Glutamatergic neuron (in vitro differentiated cells): ENCODE data around the gene MARK2. TPM values are rescaled to one million over a fixed set of nuclear protein-coding genes. Genes with fewer than 3 reads are reported as not detected.

Source experiments
- DNase-seq: peaks from one replicate; pipeline ENCODE4 v3.0.0; 2022
- H3K27ac Mint-ChIP-seq: one replicate; pipeline ENCODE4 v1.8.0; 2020; ENCODE audit warnings: mild to moderate bottlenecking, mixed read lengths, inconsistent platforms; ENCODE audit not compliant: unreplicated experiment
- H3K27me3 Mint-ChIP-seq: one replicate; pipeline ENCODE4 v1.8.0; 2020; ENCODE audit warnings: mild to moderate bottlenecking, moderate library complexity, mixed read lengths, inconsistent platforms; ENCODE audit not compliant: unreplicated experiment
- H3K36me3 Mint-ChIP-seq: one replicate; pipeline ENCODE4 v1.8.0; 2020; ENCODE audit warnings: mild to moderate bottlenecking, mixed read lengths, inconsistent platforms; ENCODE audit not compliant: unreplicated experiment
- H3K4me1 Mint-ChIP-seq: one replicate; pipeline ENCODE4 v1.8.0; 2020; ENCODE audit warnings: mild to moderate bottlenecking, low read depth, mixed read lengths, inconsistent platforms; ENCODE audit not compliant: unreplicated experiment
- H3K4me3 Mint-ChIP-seq: one replicate; pipeline ENCODE4 v1.8.0; 2020; ENCODE audit warnings: mild to moderate bottlenecking, mixed read lengths, inconsistent platforms; ENCODE audit not compliant: unreplicated experiment
- H3K9me3 Mint-ChIP-seq: one replicate; pipeline ENCODE4 v1.8.0; 2020; ENCODE audit warnings: mild to moderate bottlenecking, moderate library complexity, mixed read lengths, inconsistent platforms; ENCODE audit not compliant: unreplicated experiment
- total RNA-seq: library from RNA; stranded (reverse); fragmentation: NEBNext Ultra II Directional; extraction: Animal tissue kit (Norgen Biotek cat#: 25700); gene quantifications from one replicate; pipeline ENCODE4 v1.2.1, GENCODE V29; 2021; ENCODE audit not compliant: unreplicated experiment
- TF ChIP-seq, protein P1 (sequence below): fragments of 200-600 bp; sonication (generic); IDR thresholded peaks from one replicate; pipeline ENCODE4 v1.5.0; 2021; ENCODE audit not compliant: partially characterized antibody, unreplicated experiment

Gene MARK2
- total RNA-seq, 1 donor from 2014 or later: 76.8 TPM

DNA sequence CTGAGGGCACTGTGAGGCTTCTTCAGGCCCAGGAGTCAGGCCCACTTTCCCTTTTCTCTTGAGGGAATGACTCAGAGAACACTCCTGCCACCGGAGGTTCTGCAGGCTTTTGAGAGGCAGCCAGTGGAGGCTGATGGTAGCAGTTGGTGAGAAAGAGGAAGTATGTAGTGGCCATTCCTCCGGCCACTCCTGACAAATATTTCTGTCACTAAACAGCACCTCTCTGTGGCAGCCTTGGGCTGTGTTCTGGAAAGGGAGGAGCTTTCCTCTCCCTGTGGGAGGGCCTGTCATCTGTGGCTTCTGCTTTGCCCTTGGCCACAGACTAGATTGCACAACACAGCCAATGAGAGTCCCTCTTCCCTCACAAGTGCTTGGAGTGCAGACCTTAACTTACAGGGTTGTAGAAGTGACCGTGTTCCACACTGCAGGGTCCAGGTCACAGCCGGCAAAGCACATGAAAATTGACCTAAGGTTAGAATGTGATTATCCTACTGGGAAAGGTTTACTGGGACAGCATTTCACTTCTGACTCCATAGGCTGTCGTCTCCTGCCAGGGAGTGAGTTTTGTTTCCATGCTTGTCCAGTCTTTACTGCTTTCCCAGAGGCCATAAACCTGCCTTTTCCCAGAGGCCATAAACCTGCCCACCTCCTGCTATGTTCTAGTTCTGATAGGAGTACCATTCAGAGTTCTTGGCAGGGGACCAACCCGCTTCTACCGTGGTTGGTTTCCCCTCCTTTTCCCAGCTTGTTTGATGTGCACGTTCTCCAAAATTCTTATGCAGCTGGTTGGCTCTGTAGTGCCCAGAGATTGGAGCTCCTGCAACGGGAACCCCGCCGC, 33.3 kb downstream of the MARK2 start:
- peak; percentile 62 for DNase-seq
- Mint-ChIP-seq H3K4me3 (no peak overlapping the region), H3K36me3 (no peaks in the 10 kb centered on the region), H3K4me1 (peaks cover 18% of the 10 kb centered on the region), H3K27ac (peak overlapping the region; percentile 78), H3K9me3 (peaks cover 6% of the 10 kb centered on the region), H3K27me3 (peaks cover 8% of the 10 kb centered on the region)
- TF ChIP-seq, protein P1, sequence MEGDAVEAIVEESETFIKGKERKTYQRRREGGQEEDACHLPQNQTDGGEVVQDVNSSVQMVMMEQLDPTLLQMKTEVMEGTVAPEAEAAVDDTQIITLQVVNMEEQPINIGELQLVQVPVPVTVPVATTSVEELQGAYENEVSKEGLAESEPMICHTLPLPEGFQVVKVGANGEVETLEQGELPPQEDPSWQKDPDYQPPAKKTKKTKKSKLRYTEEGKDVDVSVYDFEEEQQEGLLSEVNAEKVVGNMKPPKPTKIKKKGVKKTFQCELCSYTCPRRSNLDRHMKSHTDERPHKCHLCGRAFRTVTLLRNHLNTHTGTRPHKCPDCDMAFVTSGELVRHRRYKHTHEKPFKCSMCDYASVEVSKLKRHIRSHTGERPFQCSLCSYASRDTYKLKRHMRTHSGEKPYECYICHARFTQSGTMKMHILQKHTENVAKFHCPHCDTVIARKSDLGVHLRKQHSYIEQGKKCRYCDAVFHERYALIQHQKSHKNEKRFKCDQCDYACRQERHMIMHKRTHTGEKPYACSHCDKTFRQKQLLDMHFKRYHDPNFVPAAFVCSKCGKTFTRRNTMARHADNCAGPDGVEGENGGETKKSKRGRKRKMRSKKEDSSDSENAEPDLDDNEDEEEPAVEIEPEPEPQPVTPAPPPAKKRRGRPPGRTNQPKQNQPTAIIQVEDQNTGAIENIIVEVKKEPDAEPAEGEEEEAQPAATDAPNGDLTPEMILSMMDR: no peak

DNA sequence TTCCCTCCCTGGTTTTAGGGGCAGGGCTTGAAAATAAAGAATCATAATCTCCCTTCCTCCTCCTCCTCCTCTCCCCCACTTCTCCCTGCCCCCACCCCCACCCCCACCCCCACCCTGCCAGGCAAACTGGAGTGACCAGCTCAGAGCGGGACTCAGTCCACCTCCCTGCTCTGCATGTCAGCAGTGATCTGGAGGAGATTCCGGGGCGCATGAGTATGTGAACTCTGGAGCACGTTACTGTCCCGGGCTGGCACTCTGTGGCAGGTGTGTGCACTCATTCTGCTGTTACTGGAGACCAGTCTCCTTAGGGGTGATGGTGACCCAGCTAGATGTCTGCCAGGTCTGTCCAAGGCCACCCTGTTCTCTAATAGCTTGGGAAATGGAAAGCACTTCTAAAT, 33.9 kb downstream of the MARK2 start:
- no peaks in the 10 kb centered on the region for H3K36me3 Mint-ChIP-seq
- no peak overlapping the region for H3K27ac Mint-ChIP-seq
- H3K27me3 Mint-ChIP-seq: peaks cover 8% of the 10 kb centered on the region
- H3K4me1 Mint-ChIP-seq: peaks cover 19% of the 10 kb centered on the region
- peaks cover 6% of the 10 kb centered on the region for H3K9me3 Mint-ChIP-seq
- TF ChIP-seq, protein P1: no peak
- no peak for DNase-seq
- no peak overlapping the region for H3K4me3 Mint-ChIP-seq

DNA sequence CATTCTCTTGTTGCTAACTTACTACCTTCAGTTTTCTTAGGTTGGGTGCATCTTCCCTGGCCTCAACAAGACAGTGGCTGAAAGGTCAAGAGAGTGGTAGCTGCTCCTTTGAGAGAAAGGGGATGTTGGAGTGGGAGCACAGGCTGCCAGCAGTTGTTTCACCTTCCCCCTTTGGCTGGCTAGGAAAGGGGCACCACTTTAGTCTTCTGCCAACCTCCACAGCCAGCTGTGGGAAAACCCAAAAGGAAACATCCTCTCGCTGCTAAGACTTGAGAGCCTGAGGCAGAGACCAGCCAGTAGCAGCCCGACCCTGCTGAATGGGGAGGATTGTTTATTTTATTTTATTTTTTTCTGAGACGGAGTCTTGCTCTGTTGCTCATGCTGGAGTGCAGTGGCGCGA, 34.4 kb downstream of the MARK2 start:
- Mint-ChIP-seq H3K27ac (no peak overlapping the region), H3K36me3 (no peaks in the 10 kb centered on the region), H3K27me3 (peaks cover 7% of the 10 kb centered on the region), H3K4me3 (no peak overlapping the region), H3K9me3 (peaks cover 6% of the 10 kb centered on the region), H3K4me1 (peaks cover 22% of the 10 kb centered on the region)
- DNase-seq: no peak
- TF ChIP-seq, protein P1: no peak

DNA sequence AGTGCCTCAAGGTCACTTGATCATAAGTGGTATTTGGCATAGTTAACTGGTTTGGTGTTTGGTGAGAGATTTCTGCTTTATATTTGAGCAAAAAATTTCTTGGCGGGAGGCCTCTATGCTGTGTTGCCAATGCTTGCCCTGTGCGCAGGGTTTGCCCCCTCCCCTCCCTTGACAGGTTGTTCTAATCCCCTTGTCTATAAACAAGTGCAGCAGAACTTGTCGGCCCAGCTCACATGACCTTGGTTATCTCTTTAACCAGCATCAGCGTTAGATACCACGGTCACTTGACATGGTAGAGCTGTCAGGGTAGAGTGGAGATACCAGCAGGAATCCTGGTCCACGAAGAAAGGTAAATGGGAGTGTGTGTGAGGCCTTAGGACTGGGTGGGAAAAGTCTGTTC, 35.6 kb downstream of the MARK2 start:
- H3K27me3 Mint-ChIP-seq: peaks cover 6% of the 10 kb centered on the region
- TF ChIP-seq, protein P1: no peak
- no peaks in the 10 kb centered on the region for H3K36me3 Mint-ChIP-seq
- DNase-seq: no peak
- H3K4me3 Mint-ChIP-seq: no peak overlapping the region
- peaks cover 19% of the 10 kb centered on the region for H3K4me1 Mint-ChIP-seq
- peaks cover 6% of the 10 kb centered on the region for H3K9me3 Mint-ChIP-seq
- no peak overlapping the region for H3K27ac Mint-ChIP-seq

DNA sequence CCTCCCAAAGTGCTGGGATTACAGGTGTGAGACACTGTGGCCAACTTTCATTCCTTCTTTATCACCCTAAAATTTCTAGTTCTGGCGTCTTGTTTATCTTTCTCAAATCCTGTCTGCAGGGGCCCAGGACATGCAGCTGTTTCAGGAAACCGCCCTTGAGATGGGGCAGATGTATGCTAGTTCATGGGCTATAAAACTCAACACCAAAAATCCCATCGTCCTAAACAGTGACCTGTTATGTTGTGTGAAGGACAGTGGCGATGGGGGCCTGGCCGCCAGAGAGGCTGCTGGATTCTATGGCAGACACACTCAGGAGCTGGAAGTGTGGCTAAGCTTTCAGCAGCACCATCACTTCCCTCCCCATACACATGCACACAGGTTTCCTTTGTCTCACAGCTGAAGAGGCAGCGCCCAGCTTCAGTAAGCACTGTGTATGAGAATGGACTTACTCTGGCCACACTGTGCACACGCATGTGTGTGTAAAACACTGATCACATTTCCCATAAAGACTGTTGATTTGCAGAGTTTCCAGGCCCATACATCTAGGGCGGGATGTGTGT, 36.7 kb downstream of the MARK2 start:
- peaks cover 9% of the 10 kb centered on the region for H3K9me3 Mint-ChIP-seq
- DNase-seq: no peak
- no peaks in the 10 kb centered on the region for H3K36me3 Mint-ChIP-seq
- no peak overlapping the region for H3K27ac Mint-ChIP-seq
- H3K4me3 Mint-ChIP-seq: no peak overlapping the region
- TF ChIP-seq, protein P1: no peak
- H3K27me3 Mint-ChIP-seq: peaks cover 5% of the 10 kb centered on the region
- H3K4me1 Mint-ChIP-seq: peaks cover 28% of the 10 kb centered on the region
